Ovary (tissue), 9 donors: ENCODE results near the gene KDELR3. TPM values are rescaled to one million over a fixed set of nuclear protein-coding genes. Genes with fewer than 3 reads are reported as not detected.

Experiments used
- DNase-seq, 5 donors: peaks; one replicate each; pipeline ENCODE4 v3.0.0-alpha.2; 2019 to 2020
- H3K27ac ChIP-seq, 2 donors: fragments of 200-600 bp; one replicate each; pipeline versions ENCODE4 v1.5.1 to v1.8.0; 2019 to 2022
- H3K27me3 ChIP-seq: fragments of 200-600 bp; one replicate; pipeline ENCODE4 v1.8.0; 2022
- H3K36me3 ChIP-seq: fragments of 200-600 bp; sonication (generic); one replicate; pipeline ENCODE4 v1.5.1; 2019
- H3K4me1 ChIP-seq: one replicate; pipeline ENCODE4 v1.8.1; 2013; ENCODE audit warnings: mild to moderate bottlenecking, moderate library complexity; ENCODE audit not compliant: insufficient read depth
- H3K4me3 ChIP-seq: fragments of 200-600 bp; sonication (generic); one replicate; pipeline ENCODE4 v1.5.1; 2017
- H3K9me3 ChIP-seq, 2 donors: fragments of 200-600 bp in 1 of 2; sonication (generic) in 1 of 2; one replicate each; pipeline versions ENCODE4 v1.5.1 to v1.8.1; 2013 to 2019; ENCODE audit warnings: mild to moderate bottlenecking in 1 of 2, moderate library complexity in 1 of 2
- EP300 ChIP-seq: sonication (generic); formaldehyde crosslinking; IDR thresholded peaks from one replicate; pipeline ENCODE4 v1.6.1; 2017; ENCODE audit warnings: antibody characterized with exemption
- POLR2A ChIP-seq: fragments of 450-650 bp; IDR thresholded peaks from one replicate; pipeline ENCODE4 v1.6.1; 2017; ENCODE audit warnings: antibody characterized with exemption, mild to moderate bottlenecking, moderate library complexity
- WGBS, 3 donors: extraction: QIAGEN DNeasy Blood & Tissue Kit in 1 of 3; methylation state at CpG; one replicate each; pipeline versions ENCODE4 v1.1.5 to v1.1.7; 2013 to 2017; 5-methylcytosine and 5-hydroxymethylcytosine counted together
- intact Hi-C, 4 donors: fragments of 100-400 bp; cut with DNase I; formaldehyde crosslinking; loops; one replicate each; pipeline versions ENCODE4 v1.11.0 to v1.15.1; 2022 to 2023
- polyA plus RNA-seq, 2 donors: library from polyadenylated mRNA; stranded (reverse); fragments of 200-250 nt in 1 of 2; fragments of 350-450 nt in 1 of 2; fragmentation: Illumina TruSeq in 1 of 2; extraction: RNeasy Lipid Tissue Mini Kit (QIAGEN cat#74804) in 1 of 2; gene quantifications; one replicate each; pipeline ENCODE4 v1.2.3, GENCODE V29; 2013 to 2014
- total RNA-seq, 7 donors: library from RNA; depleted of rRNA in 2 of 7; stranded (reverse); fragments of >200 nt in 2 of 7; fragmentation: NEBNext Ultra II Directional in 3 of 7; extraction: Animal tissue kit (Norgen Biotek cat#: 25700) in 3 of 7; gene quantifications; one replicate each; pipeline versions ENCODE4 v1.1.0 to v1.2.4, GENCODE V29; 2016 to 2023
- TF ChIP-seq, protein P1 (sequence below), 3 donors: fragments of 450-650 bp in 2 of 3; fragments of 200-600 bp in 1 of 3; IDR thresholded peaks; one replicate each; pipeline versions ENCODE4 v1.5.1 to v1.8.0; 2016 to 2022; ENCODE audit warnings: antibody characterized with exemption in 3 of 3, mild to moderate bottlenecking in 1 of 3
- donor health status: DM: no; HTN: no; CAD: no; lungs with moderate emphysema.
- donor health status: DM: no; HTN: no; CAD: no.
- donor health status: Bipolar disorder and iron deficiency.
- donor health status: DM: yes; HTN: yes; CAD: no.
- donor health status: DM: no; HTN: no; CAD: no.
- donor health status: DM: yes; HTN: yes; CAD: no.

KDELR3 gene
- total and polyA plus RNA-seq, 9 donors, result 0.81 to 26.9 (median 2.4) TPM

DNA sequence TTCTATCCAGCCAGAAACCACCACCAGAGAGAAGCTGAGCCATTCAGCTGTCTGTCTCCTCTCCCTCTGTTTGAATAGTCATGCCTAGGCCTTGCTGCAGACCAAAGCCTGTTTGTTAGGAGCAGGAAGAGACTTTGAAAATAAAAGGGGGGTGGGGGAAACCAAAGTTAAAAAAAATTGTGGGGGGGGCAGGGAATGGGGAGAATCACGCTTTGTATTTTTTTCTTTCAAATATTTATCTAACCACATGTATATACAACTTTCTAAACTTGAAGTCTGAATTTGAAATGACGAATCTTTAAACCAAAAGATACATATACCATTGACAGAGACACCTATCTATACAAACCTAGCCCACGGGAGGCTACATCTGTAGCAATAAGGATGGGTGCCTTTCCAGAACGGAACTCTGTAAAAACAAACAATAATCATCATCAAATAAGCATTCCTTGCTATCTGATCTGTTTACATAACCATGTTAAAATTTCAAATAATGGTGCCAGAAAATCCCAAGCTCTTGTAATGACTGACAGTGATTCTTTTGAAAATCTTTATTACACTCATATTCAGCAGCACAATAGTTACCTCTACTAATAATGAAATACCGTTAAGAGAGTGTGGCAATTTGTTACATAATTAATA, 23.9 kb downstream of the KDELR3 start:
- no peak for DNase-seq
- Histone ChIP-seq H3K4me3 (no peak overlapping the region), H3K27ac (no peak overlapping the region), H3K27me3 (no peaks in the 10 kb centered on the region), H3K36me3 (no peaks in the 10 kb centered on the region), H3K9me3 (no peaks in the 10 kb centered on the region), H3K4me1 (peaks cover 2% of the 10 kb centered on the region)
- intact Hi-C loops, result no loop called here
- TF ChIP-seq, protein P1, sequence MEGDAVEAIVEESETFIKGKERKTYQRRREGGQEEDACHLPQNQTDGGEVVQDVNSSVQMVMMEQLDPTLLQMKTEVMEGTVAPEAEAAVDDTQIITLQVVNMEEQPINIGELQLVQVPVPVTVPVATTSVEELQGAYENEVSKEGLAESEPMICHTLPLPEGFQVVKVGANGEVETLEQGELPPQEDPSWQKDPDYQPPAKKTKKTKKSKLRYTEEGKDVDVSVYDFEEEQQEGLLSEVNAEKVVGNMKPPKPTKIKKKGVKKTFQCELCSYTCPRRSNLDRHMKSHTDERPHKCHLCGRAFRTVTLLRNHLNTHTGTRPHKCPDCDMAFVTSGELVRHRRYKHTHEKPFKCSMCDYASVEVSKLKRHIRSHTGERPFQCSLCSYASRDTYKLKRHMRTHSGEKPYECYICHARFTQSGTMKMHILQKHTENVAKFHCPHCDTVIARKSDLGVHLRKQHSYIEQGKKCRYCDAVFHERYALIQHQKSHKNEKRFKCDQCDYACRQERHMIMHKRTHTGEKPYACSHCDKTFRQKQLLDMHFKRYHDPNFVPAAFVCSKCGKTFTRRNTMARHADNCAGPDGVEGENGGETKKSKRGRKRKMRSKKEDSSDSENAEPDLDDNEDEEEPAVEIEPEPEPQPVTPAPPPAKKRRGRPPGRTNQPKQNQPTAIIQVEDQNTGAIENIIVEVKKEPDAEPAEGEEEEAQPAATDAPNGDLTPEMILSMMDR (IDR thresholded peaks at IDR 0.05), result no peak
- TF ChIP-seq POLR2A, result no peak
- TF ChIP-seq EP300, result no peak
- 50 to 63% (median 56%) methylated on average over 5 of the region's 5 CpGs for WGBS, 3 donors

DNA sequence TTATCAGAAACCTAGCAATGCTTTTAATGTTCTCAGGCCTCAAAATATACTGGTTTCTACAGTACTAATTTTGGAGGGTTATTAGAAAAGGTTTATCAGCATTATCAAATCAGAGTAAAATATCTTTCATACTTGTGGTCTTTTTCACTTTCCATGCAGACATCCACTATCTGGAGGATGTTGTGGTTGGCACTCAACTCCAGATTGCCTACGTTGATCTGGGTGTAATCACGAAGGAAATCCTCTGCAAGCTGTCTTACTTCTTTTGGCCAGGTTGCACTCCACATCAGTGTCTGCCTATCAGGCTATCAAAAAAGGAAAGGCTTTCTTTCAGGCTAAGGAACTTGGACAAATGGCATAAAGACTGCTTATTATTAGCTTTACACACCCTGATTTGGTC, 26.6 kb downstream of the KDELR3 start:
- no peaks in the 10 kb centered on the region for H3K9me3 ChIP-seq
- peaks cover 2% of the 10 kb centered on the region for H3K4me1 ChIP-seq
- H3K36me3 ChIP-seq, result no peaks in the 10 kb centered on the region
- intact Hi-C loops, result no loop called here
- TF ChIP-seq, protein P1 (IDR thresholded peaks at IDR 0.05), result no peak
- no peak for TF ChIP-seq POLR2A
- no peak for TF ChIP-seq EP300
- DNase-seq, result no peak
- 24 to 39% (median 35%) methylated on average over 2 of the region's 2 CpGs for WGBS, 3 donors
- no peaks in the 10 kb centered on the region for H3K27me3 ChIP-seq
- no peak overlapping the region for H3K27ac ChIP-seq
- no peak overlapping the region for H3K4me3 ChIP-seq

DNA sequence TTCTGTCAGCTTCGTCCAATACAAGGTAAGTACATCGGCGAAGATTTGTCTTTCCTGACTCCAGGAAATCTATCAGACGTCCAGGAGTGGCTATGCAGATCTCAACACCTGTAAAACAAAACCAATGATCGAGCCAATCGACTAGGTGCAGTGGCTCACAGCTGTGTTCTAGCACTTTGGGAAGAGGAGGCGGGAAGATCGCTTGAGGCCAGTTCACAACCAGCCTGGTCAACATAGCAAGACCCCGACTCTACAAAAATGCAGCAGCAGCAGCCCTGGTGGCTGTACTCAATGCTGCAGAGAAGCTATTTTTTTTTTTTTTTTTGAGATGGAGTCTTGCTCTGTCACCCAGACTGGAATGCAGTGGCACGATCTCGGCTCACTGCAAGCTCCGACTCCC, 27.0 kb downstream of the KDELR3 start:
- Histone ChIP-seq H3K4me1 (peaks cover 2% of the 10 kb centered on the region), H3K36me3 (no peaks in the 10 kb centered on the region), H3K9me3 (no peaks in the 10 kb centered on the region), H3K4me3 (no peak overlapping the region), H3K27me3 (no peaks in the 10 kb centered on the region), H3K27ac (no peak overlapping the region)
- 90 to 92% (median 91%) methylated on average over 12 of the region's 12 CpGs for WGBS, 3 donors
- DNase-seq, result no peak
- TF ChIP-seq EP300 (no peak), POLR2A (no peak)
- TF ChIP-seq, protein P1 (IDR thresholded peaks at IDR 0.05), result no peak
- intact Hi-C loops, result no loop called here

DNA sequence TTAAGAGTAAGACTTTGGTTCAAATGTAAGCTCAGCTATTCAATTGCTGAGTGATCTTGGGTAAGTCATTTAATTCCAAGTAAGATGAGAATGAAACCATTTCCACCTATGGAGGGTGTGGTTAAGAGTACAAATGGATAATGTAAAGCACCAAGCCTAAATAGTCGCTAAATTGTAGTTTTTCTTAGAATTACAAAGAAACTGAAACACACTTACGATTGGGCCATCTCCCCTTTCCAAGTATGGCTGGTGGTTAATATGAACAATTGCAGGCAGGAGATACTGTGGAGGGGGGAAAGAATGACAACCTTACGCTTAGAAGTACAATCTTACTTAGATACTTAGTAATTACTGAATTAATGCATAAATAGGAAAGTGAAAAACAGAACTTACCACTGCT, 30.0 kb downstream of the KDELR3 start:
- no peaks in the 10 kb centered on the region for H3K36me3 ChIP-seq

More for the DNA sequence above, 30.0 kb downstream of the KDELR3 start:
- DNase-seq, result no peak
- Histone ChIP-seq H3K9me3 (no peaks in the 10 kb centered on the region), H3K4me1 (peaks cover 3% of the 10 kb centered on the region), H3K27me3 (no peaks in the 10 kb centered on the region), H3K4me3 (no peak overlapping the region), H3K27ac (no peak overlapping the region)
- intact Hi-C loops, result no loop called here
- TF ChIP-seq POLR2A (no peak), EP300 (no peak)
- TF ChIP-seq, protein P1 (IDR thresholded peaks at IDR 0.05), result no peak
- 85 to 90% (median 87%) methylated on average over 3 of the region's 3 CpGs for WGBS, 3 donors
